SK-N-SH (cell line): ENCODE data around the gene SENP1. TPM values are rescaled to one million over a fixed set of nuclear protein-coding genes. Genes with fewer than 3 reads are reported as not detected.

Experiments used
- CTCF ChIA-PET: fragments of 300-600, 350-600 bp; formaldehyde crosslinking; extraction: SDS; loops from one replicate; lab custom pipeline; 2021; lab: Yijun Ruan, JAX
- POLR2A ChIA-PET: fragments of 350-600 bp; sonication (Branson Sonifier 250); formaldehyde crosslinking; extraction: SDS; loops from one replicate; lab custom pipeline; 2020; ENCODE audit warnings: antibody characterized with exemption, inconsistent platforms; lab: Yijun Ruan, JAX
- DNase-seq: peaks from one replicate; pipeline ENCODE4 v3.0.0; 2012
- H2AFZ ChIP-seq: fragments of 200-600 bp; sonication (generic); 2 replicates; pipeline ENCODE4 v1.8.1; 2016; ENCODE audit warnings: antibody characterized with exemption, mild to moderate bottlenecking, low read depth
- H3F3A ChIP-seq: fragments of 200-600 bp; sonication (generic); replicated peaks from 2 replicates; pipeline ENCODE3; 2016; ENCODE audit warnings: antibody characterized with exemption, mild to moderate bottlenecking; ENCODE audit not compliant: insufficient read depth
- H3K27ac ChIP-seq, 2 experiments: fragments of 200-500 bp in 1 of 2; fragments of 200-600 bp in 1 of 2; sonication (Bioruptor generic) in 1 of 2; sonication (generic), shearing (Covaris generic) in 1 of 2; 2 replicates each; pipeline versions ENCODE4 v1.5.1 to v1.6.1; 2014 to 2016; ENCODE audit warnings: low read depth in 2 of 2, inconsistent platforms in 1 of 2, low read length in 1 of 2, mild to moderate bottlenecking in 1 of 2, mixed read lengths in 1 of 2
- H3K27me3 ChIP-seq: fragments of 200-600 bp; sonication (generic), shearing (Covaris generic); 2 replicates; pipeline ENCODE4 v1.6.1; 2016; ENCODE audit warnings: mixed run types; ENCODE audit not compliant: insufficient read depth
- H3K36me3 ChIP-seq, 2 experiments: fragments of 200-500 bp in 1 of 2; fragments of 200-600 bp in 1 of 2; sonication (Bioruptor generic) in 1 of 2; sonication (generic) in 1 of 2; replicated peaks in 1 of 2; 2 replicates each; pipeline versions ENCODE3 to v1.5.1; 2014 to 2016; ENCODE audit warnings: low read length in 1 of 2, mild to moderate bottlenecking in 1 of 2; ENCODE audit not compliant: insufficient read depth in 2 of 2, control insufficient read depth in 1 of 2
- H3K4me1 ChIP-seq, 2 experiments: fragments of 200-500 bp in 1 of 2; fragments of 200-600 bp in 1 of 2; sonication (Bioruptor generic) in 1 of 2; sonication (generic), shearing (Covaris generic) in 1 of 2; 2 replicates each; pipeline versions ENCODE4 v1.5.1 to v1.6.1; 2014 to 2016; ENCODE audit warnings: low read depth in 1 of 2, low read length in 1 of 2, mixed run types in 1 of 2; ENCODE audit not compliant: insufficient read depth in 2 of 2, control insufficient read depth in 1 of 2
- H3K4me2 ChIP-seq: fragments of 200-600 bp; sonication (generic), shearing (Covaris generic); 2 replicates; pipeline ENCODE4 v1.6.1; 2017; ENCODE audit warnings: mixed run types
- H3K4me3 ChIP-seq, 2 experiments: fragments of 200-500 bp in 1 of 2; fragments of 200-600 bp in 1 of 2; sonication (Bioruptor generic) in 1 of 2; sonication (generic), shearing (Covaris generic) in 1 of 2; 2 replicates each; pipeline versions ENCODE4 v1.5.1 to v1.8.1; 2014 to 2016; ENCODE audit warnings: low read depth in 2 of 2, inconsistent platforms in 1 of 2, low read length in 1 of 2, mild to moderate bottlenecking in 1 of 2, mixed read lengths in 1 of 2, moderate library complexity in 1 of 2
- H3K79me2 ChIP-seq: fragments of 200-600 bp; sonication (generic); 2 replicates; pipeline ENCODE4 v1.8.1; 2017; ENCODE audit warnings: mild to moderate bottlenecking; ENCODE audit not compliant: insufficient read depth
- H3K9ac ChIP-seq: fragments of 200-600 bp; sonication (generic); 2 replicates; pipeline ENCODE4 v1.6.1; 2017; ENCODE audit warnings: mixed run types
- H3K9me2 ChIP-seq: fragments of 200-600 bp; sonication (generic); 2 replicates; pipeline ENCODE4 v1.6.1; 2017; ENCODE audit warnings: mixed run types
- H3K9me3 ChIP-seq: fragments of 200-600 bp; sonication (generic); 2 replicates; pipeline ENCODE4 v1.6.1; 2017; ENCODE audit warnings: mixed run types, mild to moderate bottlenecking, moderate library complexity
- H4K20me1 ChIP-seq: fragments of 200-600 bp; sonication (generic); 2 replicates; pipeline ENCODE4 v1.6.1; 2017; ENCODE audit warnings: mild to moderate bottlenecking, mixed run types; ENCODE audit not compliant: insufficient read depth
- CHD2 ChIP-seq: fragments of 150-350 bp; IDR thresholded peaks from 2 replicates; pipeline ENCODE4 v1.6.1; 2018; ENCODE audit warnings: low read length; ENCODE audit not compliant: partially characterized antibody
- ELF1 ChIP-seq: IDR thresholded peaks from 2 replicates; pipeline ENCODE4 v1.4.0; 2012
- EP300 ChIP-seq, 2 experiments: IDR thresholded peaks; 2 replicates each; pipeline versions ENCODE4 v1.4.0 to v1.6.1; 2012; ENCODE audit warnings: borderline replicate concordance in 1 of 2, low read depth in 1 of 2, low read length in 1 of 2
- FOXJ3 ChIP-seq: sonication (generic); formaldehyde crosslinking; IDR thresholded peaks from 2 replicates; pipeline ENCODE4 v1.5.1; 2020; ENCODE audit warnings: mild to moderate bottlenecking, missing genetic modification reagents
- GATA2 ChIP-seq: sonication (generic); formaldehyde crosslinking; IDR thresholded peaks from 2 replicates; pipeline ENCODE4 v1.5.0; 2020; ENCODE audit warnings: mild to moderate bottlenecking, missing genetic modification reagents
- MEF2A ChIP-seq: IDR thresholded peaks from 2 replicates; pipeline ENCODE4 v1.4.0; 2012; ENCODE audit warnings: low read depth, borderline replicate concordance
- NRF1 ChIP-seq: IDR thresholded peaks from 2 replicates; pipeline ENCODE4 v1.6.1; 2012; ENCODE audit warnings: low read depth, mild to moderate bottlenecking, low read length
- POLR2AphosphoS5 ChIP-seq: IDR thresholded peaks from 2 replicates; pipeline ENCODE4 v1.6.1; 2012; ENCODE audit warnings: low read depth, low read length
- SMC3 ChIP-seq: IDR thresholded peaks from 2 replicates; pipeline ENCODE4 v1.6.1; 2012; ENCODE audit warnings: low read depth, low read length, improper control_type of control experiment
- TAF1 ChIP-seq: IDR thresholded peaks from 2 replicates; pipeline ENCODE4 v1.6.1; 2012; ENCODE audit warnings: low read depth, mild to moderate bottlenecking, low read length, moderate library complexity, borderline replicate concordance
- ZBTB33 ChIP-seq: IDR thresholded peaks from 2 replicates; pipeline ENCODE4 v1.4.0; 2012; ENCODE audit warnings: low read depth, borderline replicate concordance
- WGBS: methylation state at CpG from one replicate; pipeline ENCODE4 v1.1.6; 2017; ENCODE audit warnings: low lambda C conversion rate; 5-methylcytosine and 5-hydroxymethylcytosine counted together
- polyA plus RNA-seq, 3 experiments: library from polyadenylated mRNA; depleted of rRNA; stranded (reverse); fragments of >200 nt; gene quantifications; 2 replicates each; pipeline ENCODE4 v1.2.3, GENCODE V29; 2012
- TF ChIP-seq, protein P1 (sequence below): IDR thresholded peaks from 2 replicates; pipeline ENCODE4 v1.4.0; 2012; ENCODE audit warnings: low read depth
- TF ChIP-seq, protein P2 (sequence below): IDR thresholded peaks from 2 replicates; pipeline ENCODE4 v1.6.1; 2012; ENCODE audit warnings: mild to moderate bottlenecking, low read depth, low read length, moderate library complexity

SENP1 gene
- polyA plus RNA-seq, 1 of the 3 experiments (the other 2 are of a cell fraction): 5.6 TPM

GRCh38 chr12:48008950-48009349 lies 96.9 kb downstream of the SENP1 start:
- Histone ChIP-seq H3K4me1 (peaks cover 0 to 2% of the 10 kb centered on the region in 2 experiments; a peak in 1 of 4 replicates), H3K27me3 (peaks cover 57% of the 10 kb centered on the region), H3K9ac (no peak overlapping the region), H3K4me2 (no peak overlapping the region), H3K79me2 (no peaks in the 10 kb centered on the region), H2AFZ (no peak overlapping the region), H3K9me3 (no peaks in the 10 kb centered on the region), H3K9me2 (no peaks in the 10 kb centered on the region), H3K27ac (no peak overlapping the region), H3F3A (no peaks in the 10 kb centered on the region), H4K20me1 (no peaks in the 10 kb centered on the region), H3K4me3 (no peak overlapping the region), H3K36me3 (no peaks in the 10 kb centered on the region)
- CTCF ChIA-PET: no interaction called here
- 50% methylated on average over 4 of the region's 4 CpGs for WGBS
- POLR2A ChIA-PET: no interaction called here
- no peak for DNase-seq
- TF ChIP-seq SMC3 (no peak), CHD2 (no peak), FOXJ3 (CRISPR knock-in tag) (no peak), GATA2 (no peak), EP300 (IDR thresholded peaks at IDR 0.05; ENCODE audit: borderline replicate concordance in 1 of 2, low read depth in 1 of 2, low read length in 1 of 2) (no peak), POLR2AphosphoS5 (no peak), MEF2A (no peak), NRF1 (no peak), ELF1 (no peak), ZBTB33 (no peak), TAF1 (no peak)
- TF ChIP-seq, protein P1, sequence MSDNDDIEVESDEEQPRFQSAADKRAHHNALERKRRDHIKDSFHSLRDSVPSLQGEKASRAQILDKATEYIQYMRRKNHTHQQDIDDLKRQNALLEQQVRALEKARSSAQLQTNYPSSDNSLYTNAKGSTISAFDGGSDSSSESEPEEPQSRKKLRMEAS: no peak
- TF ChIP-seq, protein P2, sequence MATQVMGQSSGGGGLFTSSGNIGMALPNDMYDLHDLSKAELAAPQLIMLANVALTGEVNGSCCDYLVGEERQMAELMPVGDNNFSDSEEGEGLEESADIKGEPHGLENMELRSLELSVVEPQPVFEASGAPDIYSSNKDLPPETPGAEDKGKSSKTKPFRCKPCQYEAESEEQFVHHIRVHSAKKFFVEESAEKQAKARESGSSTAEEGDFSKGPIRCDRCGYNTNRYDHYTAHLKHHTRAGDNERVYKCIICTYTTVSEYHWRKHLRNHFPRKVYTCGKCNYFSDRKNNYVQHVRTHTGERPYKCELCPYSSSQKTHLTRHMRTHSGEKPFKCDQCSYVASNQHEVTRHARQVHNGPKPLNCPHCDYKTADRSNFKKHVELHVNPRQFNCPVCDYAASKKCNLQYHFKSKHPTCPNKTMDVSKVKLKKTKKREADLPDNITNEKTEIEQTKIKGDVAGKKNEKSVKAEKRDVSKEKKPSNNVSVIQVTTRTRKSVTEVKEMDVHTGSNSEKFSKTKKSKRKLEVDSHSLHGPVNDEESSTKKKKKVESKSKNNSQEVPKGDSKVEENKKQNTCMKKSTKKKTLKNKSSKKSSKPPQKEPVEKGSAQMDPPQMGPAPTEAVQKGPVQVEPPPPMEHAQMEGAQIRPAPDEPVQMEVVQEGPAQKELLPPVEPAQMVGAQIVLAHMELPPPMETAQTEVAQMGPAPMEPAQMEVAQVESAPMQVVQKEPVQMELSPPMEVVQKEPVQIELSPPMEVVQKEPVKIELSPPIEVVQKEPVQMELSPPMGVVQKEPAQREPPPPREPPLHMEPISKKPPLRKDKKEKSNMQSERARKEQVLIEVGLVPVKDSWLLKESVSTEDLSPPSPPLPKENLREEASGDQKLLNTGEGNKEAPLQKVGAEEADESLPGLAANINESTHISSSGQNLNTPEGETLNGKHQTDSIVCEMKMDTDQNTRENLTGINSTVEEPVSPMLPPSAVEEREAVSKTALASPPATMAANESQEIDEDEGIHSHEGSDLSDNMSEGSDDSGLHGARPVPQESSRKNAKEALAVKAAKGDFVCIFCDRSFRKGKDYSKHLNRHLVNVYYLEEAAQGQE: no peak
